Gastrocnemius medialis (tissue), 4 donors: ENCODE data around the gene POLR3A. TPM values are rescaled to one million over a fixed set of nuclear protein-coding genes. Genes with fewer than 3 reads are reported as not detected.
"Not testable (repeated sequence)": the region's sequence is repeated elsewhere in the genome, so short reads cannot be mapped to it uniquely, and the experiment has no call there.

Source experiments
- ATAC-seq, 2 donors: fragments of 150-250 bp; one replicate each; pipeline ENCODE4 v1.9.1; 2016
- DNase-seq, 2 donors: peaks; one replicate each; pipeline ENCODE4 v3.0.0-alpha.2; 2019
- H3K27ac ChIP-seq, 4 donors: fragments of 200-600 bp; sonication (generic); 1 replicate in 1 of 4; 2 replicates in 3 of 4; pipeline ENCODE4 v1.5.1; 2016 to 2018; ENCODE audit warnings: mild to moderate bottlenecking in 2 of 4, moderate library complexity in 1 of 4
- H3K27me3 ChIP-seq, 3 donors: fragments of 200-600 bp; sonication (generic) in 2 of 3; 1 replicate in 1 of 3; 2 replicates in 2 of 3; pipeline versions ENCODE4 v1.5.1 to v1.6.0; 2016 to 2019; ENCODE audit warnings: mild to moderate bottlenecking in 1 of 3, moderate library complexity in 1 of 3
- H3K36me3 ChIP-seq, 2 donors: fragments of 200-600 bp; sonication (generic) in 1 of 2; one replicate each; pipeline ENCODE4 v1.5.1; 2017 to 2018
- H3K4me1 ChIP-seq, 2 donors: fragments of 200-600 bp; sonication (generic) in 1 of 2; one replicate each; pipeline ENCODE4 v1.5.1; 2016 to 2017; ENCODE audit warnings: mild to moderate bottlenecking in 2 of 2
- H3K4me3 ChIP-seq, 4 donors: fragments of 200-600 bp; sonication (generic) in 3 of 4; 1 replicate in 1 of 4; 2 replicates in 3 of 4; pipeline ENCODE4 v1.5.1; 2016 to 2019; ENCODE audit warnings: mild to moderate bottlenecking in 2 of 4
- H3K9me3 ChIP-seq, 3 donors: fragments of 200-600 bp; sonication (generic) in 2 of 3; 1 replicate in 1 of 3; 2 replicates in 2 of 3; pipeline ENCODE4 v1.5.1; 2016 to 2019
- POLR2A ChIP-seq, 2 donors: fragments of 450-650 bp; IDR thresholded peaks; one replicate each; pipeline ENCODE4 v1.6.1; 2017; ENCODE audit warnings: antibody characterized with exemption in 2 of 2, mild to moderate bottlenecking in 2 of 2, moderate library complexity in 2 of 2
- in situ Hi-C, 4 donors: fragments of 200-750 bp; cut with MboI; loops; one replicate each; pipeline versions ENCODE4 v1.15.0 to v1.8.0; 2017; ENCODE audit warnings: low sequenced_read_pairs in 4 of 4
- intact Hi-C: fragments of 100-400 bp; cut with DNase I; formaldehyde crosslinking; loops from one replicate; pipeline ENCODE4 v1.15.1; 2023; ENCODE audit warnings: low total_unique reads
- total RNA-seq, 4 donors: library from RNA; depleted of rRNA; stranded (reverse); fragments of >200 nt; gene quantifications; one replicate each; pipeline versions ENCODE4 v1.1.0 to v1.2.3, GENCODE V29; 2016
- TF ChIP-seq, protein P1 (sequence below), 5 experiments: fragments of 450-650 bp in 3 of 5; fragments of 200-600 bp in 2 of 5; sonication (generic) in 2 of 5; IDR thresholded peaks in 4 of 5; conservative IDR thresholded peaks in 1 of 5; 1 replicate in 4 of 5; 2 replicates in 1 of 5; pipeline ENCODE4 v1.5.1; 2016 to 2019; ENCODE audit warnings: antibody characterized with exemption in 5 of 5, mild to moderate bottlenecking in 3 of 5, moderate library complexity in 3 of 5

Gene POLR3A
- total RNA-seq, 4 donors from 2014 or later = 11.0 to 17.4 (median 15.5) TPM

DNA sequence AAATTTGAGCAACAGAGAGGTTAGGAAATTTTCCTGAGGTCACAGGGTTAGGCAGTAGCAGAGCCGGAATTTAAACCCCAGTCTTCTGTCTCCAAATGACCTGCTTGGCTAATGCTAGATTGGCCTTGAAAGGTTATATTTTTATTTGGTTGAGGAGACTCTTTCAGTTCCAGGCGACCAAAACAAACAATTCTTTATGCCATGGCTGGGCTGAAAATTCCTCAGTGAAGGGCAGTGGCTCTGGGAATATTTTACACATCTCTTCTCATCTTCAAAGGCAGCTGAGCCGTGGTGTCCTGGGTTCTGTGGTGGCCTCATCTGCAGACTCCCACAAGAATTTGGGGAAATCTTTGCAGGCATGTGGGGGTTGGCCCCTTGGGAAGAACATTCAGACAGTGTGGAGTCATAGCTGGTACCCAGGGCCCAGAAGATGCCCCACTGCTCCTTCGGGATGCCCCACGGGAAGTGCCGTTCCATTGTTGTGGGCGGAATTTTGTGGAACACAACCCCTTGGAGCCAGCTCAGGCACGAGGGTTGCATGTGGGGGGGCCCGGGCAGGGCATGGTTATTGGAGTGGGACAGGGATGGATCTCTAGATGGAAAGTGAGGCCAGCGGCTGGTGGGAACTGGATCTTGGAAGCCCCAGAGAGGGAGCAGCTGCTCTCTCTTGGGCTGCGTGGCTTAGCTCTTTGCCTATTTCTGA, 37.6 kb upstream of the POLR3A start:
- TF ChIP-seq POLR2A (IDR thresholded peaks at IDR 0.05) = no peak
- TF ChIP-seq, protein P1, sequence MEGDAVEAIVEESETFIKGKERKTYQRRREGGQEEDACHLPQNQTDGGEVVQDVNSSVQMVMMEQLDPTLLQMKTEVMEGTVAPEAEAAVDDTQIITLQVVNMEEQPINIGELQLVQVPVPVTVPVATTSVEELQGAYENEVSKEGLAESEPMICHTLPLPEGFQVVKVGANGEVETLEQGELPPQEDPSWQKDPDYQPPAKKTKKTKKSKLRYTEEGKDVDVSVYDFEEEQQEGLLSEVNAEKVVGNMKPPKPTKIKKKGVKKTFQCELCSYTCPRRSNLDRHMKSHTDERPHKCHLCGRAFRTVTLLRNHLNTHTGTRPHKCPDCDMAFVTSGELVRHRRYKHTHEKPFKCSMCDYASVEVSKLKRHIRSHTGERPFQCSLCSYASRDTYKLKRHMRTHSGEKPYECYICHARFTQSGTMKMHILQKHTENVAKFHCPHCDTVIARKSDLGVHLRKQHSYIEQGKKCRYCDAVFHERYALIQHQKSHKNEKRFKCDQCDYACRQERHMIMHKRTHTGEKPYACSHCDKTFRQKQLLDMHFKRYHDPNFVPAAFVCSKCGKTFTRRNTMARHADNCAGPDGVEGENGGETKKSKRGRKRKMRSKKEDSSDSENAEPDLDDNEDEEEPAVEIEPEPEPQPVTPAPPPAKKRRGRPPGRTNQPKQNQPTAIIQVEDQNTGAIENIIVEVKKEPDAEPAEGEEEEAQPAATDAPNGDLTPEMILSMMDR (IDR thresholded peaks at IDR 0.05 in 4 of 5, conservative IDR thresholded peaks at IDR 0.05 in 1 of 5) = no peak
- H3K4me3 ChIP-seq = no peak overlapping the region
- no peak for DNase-seq
- ATAC-seq = no peak
- no peaks in the 10 kb centered on the region for H3K36me3 ChIP-seq
- no peak overlapping the region for H3K27ac ChIP-seq
- H3K9me3 ChIP-seq = no peaks in the 10 kb centered on the region
- H3K4me1 ChIP-seq = no peaks in the 10 kb centered on the region
- in situ Hi-C loops (loop anchor here (25.0 kb wide), 4 partner anchors 245 to 595 kb away; no protein-coding TSS in a partner anchor), intact Hi-C loops (no loop called here)
- H3K27me3 ChIP-seq = no peaks in the 10 kb centered on the region

DNA sequence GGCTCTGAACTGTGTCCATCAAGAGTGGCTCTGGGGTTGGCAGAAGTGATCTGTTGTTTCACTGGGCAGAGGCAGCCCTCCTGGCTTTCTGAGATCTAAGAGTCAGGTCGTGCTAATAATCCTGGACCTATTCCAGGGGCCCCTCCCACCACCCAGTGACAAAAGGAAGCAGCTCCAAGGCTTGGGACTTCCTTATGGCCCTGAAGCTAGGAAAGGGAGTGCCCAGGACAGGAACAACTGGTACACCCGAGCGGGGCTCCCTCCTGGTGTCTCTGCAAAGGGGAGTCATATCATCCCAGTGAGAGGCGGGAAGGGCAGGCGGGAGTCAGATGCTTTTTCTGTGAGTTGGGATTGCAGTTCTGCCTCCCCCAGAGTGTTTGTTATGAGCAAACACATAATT, 36.7 kb upstream of the POLR3A start:
- intact Hi-C loops = no loop called here

DNA sequence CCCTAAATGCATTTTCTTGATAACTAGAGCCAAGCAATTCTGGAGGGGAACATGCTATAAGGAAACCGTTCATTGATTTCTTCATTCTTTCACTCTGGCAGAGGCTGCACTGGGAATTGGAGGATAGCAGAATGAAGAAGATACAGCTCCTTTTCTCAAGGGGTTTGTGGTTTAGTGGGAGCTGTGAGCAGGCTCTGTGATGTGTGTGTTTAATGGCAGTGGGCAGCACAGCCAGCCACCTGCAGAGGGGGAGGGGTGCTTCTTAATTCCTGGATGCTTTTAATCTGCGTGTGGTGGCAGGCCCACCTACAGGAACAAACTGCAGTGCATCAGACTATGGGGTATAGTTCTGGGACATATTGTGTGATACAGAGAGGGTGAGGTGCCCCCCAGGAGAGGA, 36.3 kb upstream of the POLR3A start:
- no peak for ATAC-seq
- Histone ChIP-seq H3K27ac (no peak overlapping the region), H3K9me3 (no peaks in the 10 kb centered on the region), H3K4me3 (no peak overlapping the region), H3K4me1 (no peaks in the 10 kb centered on the region), H3K36me3 (no peaks in the 10 kb centered on the region), H3K27me3 (no peaks in the 10 kb centered on the region)
- TF ChIP-seq, protein P1 (IDR thresholded peaks at IDR 0.05 in 4 of 5, conservative IDR thresholded peaks at IDR 0.05 in 1 of 5) = no peak
- TF ChIP-seq POLR2A (IDR thresholded peaks at IDR 0.05) = no peak
- intact Hi-C loops (no loop called here), in situ Hi-C loops (loop anchor here (25.0 kb wide), 4 partner anchors 247 to 597 kb away; no protein-coding TSS in a partner anchor)
- no peak for DNase-seq

More for the DNA sequence above, 36.7 kb upstream of the POLR3A start:
- Histone ChIP-seq H3K27me3 (no peaks in the 10 kb centered on the region), H3K9me3 (no peaks in the 10 kb centered on the region), H3K27ac (no peak overlapping the region), H3K36me3 (no peaks in the 10 kb centered on the region), H3K4me3 (no peak overlapping the region), H3K4me1 (no peaks in the 10 kb centered on the region)
- DNase-seq (no peak), ATAC-seq (no peak)
- in situ Hi-C loops = loop anchor here (25.0 kb wide), 4 partner anchors 246 to 596 kb away; no protein-coding TSS in a partner anchor
- TF ChIP-seq POLR2A (IDR thresholded peaks at IDR 0.05) = no peak
- TF ChIP-seq, protein P1 (IDR thresholded peaks at IDR 0.05 in 4 of 5, conservative IDR thresholded peaks at IDR 0.05 in 1 of 5) = no peak

DNA sequence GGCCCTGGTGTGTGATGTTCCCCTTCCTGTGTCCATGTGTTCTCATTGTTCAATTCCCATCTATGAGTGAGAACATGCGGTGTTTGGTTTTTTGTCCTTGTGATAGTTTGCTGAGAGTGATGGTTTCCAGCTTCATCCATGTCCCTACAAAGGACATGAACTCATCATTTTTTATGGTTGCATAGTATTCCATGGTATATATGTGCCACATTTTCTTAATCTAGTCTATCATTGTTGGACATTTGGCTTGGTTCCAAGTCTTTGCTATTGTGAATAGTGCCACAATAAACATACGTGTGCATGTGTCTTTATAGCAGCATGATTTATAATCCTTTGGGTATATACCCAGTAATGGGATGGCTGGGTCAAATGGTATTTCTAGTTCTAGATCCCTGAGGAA, 35.6 kb upstream of the POLR3A start:
- intact Hi-C loops = not testable (repeated sequence)

DNA sequence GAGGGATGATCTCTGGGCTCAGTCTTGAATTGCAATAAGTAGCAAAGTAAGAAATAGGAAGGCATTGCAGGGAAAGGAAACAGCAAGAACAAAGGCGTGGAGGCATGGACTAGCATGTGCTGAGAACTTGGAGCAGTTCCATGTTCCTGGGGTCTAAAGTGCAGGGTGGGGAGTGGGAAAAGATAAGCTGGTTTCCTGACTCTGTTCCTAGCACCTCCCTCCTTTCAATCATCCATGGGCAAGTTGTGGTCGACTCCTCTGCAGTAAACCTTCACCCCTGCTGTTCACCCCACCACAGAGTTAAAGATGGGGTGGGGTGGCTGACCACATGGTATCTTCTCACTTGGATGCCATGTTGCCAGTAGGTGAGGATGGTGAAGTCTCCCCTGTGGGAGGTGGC, 33.9 kb upstream of the POLR3A start:
- intact Hi-C loops (no loop called here), in situ Hi-C loops (loop anchor here (25.0 kb wide), 4 partner anchors 249 to 599 kb away; no protein-coding TSS in a partner anchor)
- Histone ChIP-seq H3K27ac (no peak overlapping the region), H3K4me3 (no peak overlapping the region), H3K27me3 (no peaks in the 10 kb centered on the region), H3K36me3 (no peaks in the 10 kb centered on the region), H3K4me1 (no peaks in the 10 kb centered on the region), H3K9me3 (no peaks in the 10 kb centered on the region)
- TF ChIP-seq, protein P1 (IDR thresholded peaks at IDR 0.05 in 4 of 5, conservative IDR thresholded peaks at IDR 0.05 in 1 of 5) = no peak
- TF ChIP-seq POLR2A (IDR thresholded peaks at IDR 0.05) = no peak
- no peak for DNase-seq
- no peak for ATAC-seq

More for the DNA sequence above, 35.6 kb upstream of the POLR3A start:
- not testable (repeated sequence) for H3K9me3 ChIP-seq, H3K36me3 ChIP-seq, H3K27me3 ChIP-seq, H3K27ac ChIP-seq, H3K4me1 ChIP-seq, ATAC-seq, DNase-seq, H3K4me3 ChIP-seq
- in situ Hi-C loops = loop anchor here (25.0 kb wide), 4 partner anchors 247 to 597 kb away; no protein-coding TSS in a partner anchor
